CD4-positive, alpha-beta T cell treated with Interferon alpha-2 for 1 hour (primary cell): ENCODE measurements around the gene MACROD2.
"Not testable (repeated sequence)": the region's sequence is repeated elsewhere in the genome, so short reads cannot be mapped to it uniquely, and the experiment has no call there.

Experiments used
- DNase-seq, 2 donors: peaks; one replicate each; pipeline ENCODE4 v3.0.0-alpha.2; 2020 to 2022

The MACROD2 gene

GRCh38 chr20:15977026-15977425 lies 1981.7 kb downstream of the MACROD2 start:
- no peak for DNase-seq

- no peak for DNase-seq
Measured at GRCh38 chr20:15977758-15978157, 1982.4 kb downstream of the MACROD2 start.

GRCh38 chr20:15985494-15986368 lies 1990.4 kb downstream of the MACROD2 start:
- peak in 1 of 2 donors; percentile 25 for DNase-seq

- no peak for DNase-seq
Measured at GRCh38 chr20:15986690-15987089, 1991.4 kb downstream of the MACROD2 start.

- no peak for DNase-seq
Measured at GRCh38 chr20:15991279-15991678, 1996.0 kb downstream of the MACROD2 start.

GRCh38 chr20:15992564-15992963 lies 1997.2 kb downstream of the MACROD2 start:
- no peak for DNase-seq

- DNase-seq: no peak
Measured at GRCh38 chr20:16000112-16000511, 2004.8 kb downstream of the MACROD2 start.

- DNase-seq: no peak
Measured at GRCh38 chr20:16001286-16001685, 2006.0 kb downstream of the MACROD2 start.

- no peak for DNase-seq
Measured at GRCh38 chr20:16003310-16003709, 2008.0 kb downstream of the MACROD2 start.

GRCh38 chr20:16004108-16004854 lies 2009.0 kb downstream of the MACROD2 start:
- DNase-seq: no peak

- no peak for DNase-seq
Measured at GRCh38 chr20:16005021-16005914, 2010.0 kb downstream of the MACROD2 start.

- no peak for DNase-seq
Measured at GRCh38 chr20:16005915-16006493, 2010.7 kb downstream of the MACROD2 start.

GRCh38 chr20:16007164-16007563 lies 2011.8 kb downstream of the MACROD2 start:
- DNase-seq: no peak

GRCh38 chr20:16007962-16008361 lies 2012.6 kb downstream of the MACROD2 start:
- no peak for DNase-seq

- DNase-seq: no peak
Measured at GRCh38 chr20:16011056-16011455, 2015.7 kb downstream of the MACROD2 start.

- no peak for DNase-seq
Measured at GRCh38 chr20:16011519-16011918, 2016.2 kb downstream of the MACROD2 start.

GRCh38 chr20:16012934-16013333 lies 2017.6 kb downstream of the MACROD2 start:
- DNase-seq: not testable (repeated sequence)

GRCh38 chr20:16013631-16014030 lies 2018.3 kb downstream of the MACROD2 start:
- no peak for DNase-seq

- DNase-seq: no peak
Measured at GRCh38 chr20:16014436-16014835, 2019.1 kb downstream of the MACROD2 start.

GRCh38 chr20:16017656-16018055 lies 2022.3 kb downstream of the MACROD2 start:
- no peak for DNase-seq

GRCh38 chr20:16018881-16019280 lies 2023.6 kb downstream of the MACROD2 start:
- no peak for DNase-seq

- DNase-seq: no peak
Measured at GRCh38 chr20:16020971-16021370, 2025.7 kb downstream of the MACROD2 start.

GRCh38 chr20:16025084-16025483 lies 2029.8 kb downstream of the MACROD2 start:
- no peak for DNase-seq
